Transverse colon (tissue), 4 donors: Measurements from ENCODE around the gene THY1.

Experiments
- CTCF ChIP-seq, 5 experiments: fragments of 200-600 bp in 3 of 5; fragments of 450-650 bp in 2 of 5; sonication (generic) in 3 of 5; IDR thresholded peaks; 1 replicate in 2 of 5; 2 replicates in 3 of 5; pipeline ENCODE4 v1.5.1; 2016 to 2017; ENCODE audit warnings: antibody characterized with exemption in 5 of 5, inconsistent platforms in 3 of 5, mild to moderate bottlenecking in 2 of 5, moderate library complexity in 1 of 5
- POLR2A ChIP-seq: fragments of 450-650 bp; IDR thresholded peaks from one replicate; pipeline ENCODE4 v1.6.1; 2016; ENCODE audit warnings: antibody characterized with exemption, mild to moderate bottlenecking, moderate library complexity
- POLR2AphosphoS5 ChIP-seq, 3 donors: sonication (generic); formaldehyde crosslinking; IDR thresholded peaks; one replicate each; pipeline ENCODE4 v1.6.1; 2016; ENCODE audit warnings: antibody characterized with exemption in 3 of 3

DNA sequence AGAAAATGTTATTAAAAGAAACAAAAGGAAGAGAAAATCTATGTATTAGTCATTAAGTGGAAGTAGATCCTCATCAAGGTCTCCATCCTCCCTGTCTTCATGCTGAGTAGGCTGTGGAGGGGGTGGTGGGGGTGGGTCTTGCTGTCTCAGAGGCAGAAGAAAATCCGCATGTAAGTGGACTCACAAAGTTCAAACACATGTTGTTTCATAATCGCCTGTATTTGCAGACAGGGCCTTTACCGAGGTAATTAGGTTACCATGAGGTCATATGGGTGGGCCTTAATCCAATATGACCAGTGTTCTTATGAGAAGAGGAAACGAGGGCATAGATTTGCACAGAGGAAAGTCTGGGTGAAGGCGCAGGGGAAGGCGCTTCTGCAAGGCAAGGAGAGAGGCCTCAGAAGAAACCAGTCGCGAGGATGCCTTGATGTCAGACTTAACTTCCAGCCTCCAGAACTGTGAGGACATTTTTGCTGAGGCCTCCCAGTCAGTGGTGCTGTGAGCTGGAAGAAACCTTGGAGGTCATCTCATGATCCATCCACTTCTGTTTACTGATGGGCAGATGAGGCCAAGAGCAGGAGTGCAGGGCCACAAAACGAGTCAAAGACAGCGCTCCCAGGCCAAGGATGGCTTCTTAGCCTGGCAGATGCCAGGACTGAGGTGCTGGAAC is 49.3 kb upstream of the THY1 start:
- TF ChIP-seq POLR2A (no peak), CTCF (IDR thresholded peaks at IDR 0.05) (no peak), POLR2AphosphoS5 (IDR thresholded peaks at IDR 0.05) (no peak)
